Keratinocyte (primary cell): ENCODE results near the gene MS4A8. TPM values are rescaled to one million over a fixed set of nuclear protein-coding genes. Genes with fewer than 3 reads are reported as not detected.

Experiments
- DNase-seq: peaks from one replicate; pipeline ENCODE4 v3.0.0-alpha.2; 2011; ENCODE audit warnings: low read depth, missing footprints, low spot score
- FAIRE-seq: peaks from 2 replicates; lab custom pipeline; 2011; peaks lifted over from hg19 to GRCh38; lab: Jason Lieb, UNC
- H2AFZ ChIP-seq: 2 replicates; pipeline ENCODE4 v1.6.0; 2012; ENCODE audit warnings: low read length, control low read depth, inconsistent platforms; ENCODE audit not compliant: control insufficient read depth
- H3K27ac ChIP-seq: 2 replicates; pipeline ENCODE4 v1.5.1; 2011; ENCODE audit warnings: low read length; ENCODE audit not compliant: control insufficient read depth, insufficient read depth
- H3K27me3 ChIP-seq: 3 replicates; pipeline ENCODE4 v1.6.0; 2011; ENCODE audit warnings: low read length; ENCODE audit not compliant: control insufficient read depth, insufficient read depth; ENCODE audit errors: extremely low read depth
- H3K36me3 ChIP-seq, 2 experiments: 2 replicates in 1 of 2; 3 replicates in 1 of 2; pipeline ENCODE4 v1.5.1; 2011; ENCODE audit warnings: low read length in 2 of 2, mild to moderate bottlenecking in 1 of 2; ENCODE audit not compliant: control insufficient read depth in 2 of 2, insufficient read depth in 2 of 2; ENCODE audit errors: extremely low read depth in 1 of 2
- H3K4me1 ChIP-seq: 3 replicates; pipeline ENCODE4 v1.5.1; 2011; ENCODE audit warnings: low read length; ENCODE audit not compliant: control insufficient read depth, insufficient read depth; ENCODE audit errors: extremely low read depth
- H3K4me2 ChIP-seq: 3 replicates; pipeline ENCODE4 v1.6.0; 2011; ENCODE audit warnings: low read depth, low read length; ENCODE audit not compliant: control insufficient read depth, insufficient read depth; ENCODE audit errors: extremely low read depth
- H3K4me3 ChIP-seq, 3 experiments: fragments of 200-600 bp in 1 of 3; sonication (generic) in 1 of 3; 2 replicates in 2 of 3; 3 replicates in 1 of 3; pipeline ENCODE4 v1.5.1; 2011 to 2016; ENCODE audit warnings: low read length in 3 of 3, mild to moderate bottlenecking in 3 of 3, control low read depth in 2 of 3, inconsistent platforms in 1 of 3, low read depth in 1 of 3, mixed read lengths in 1 of 3, mixed run types in 1 of 3, moderate library complexity in 1 of 3; ENCODE audit not compliant: control insufficient read depth in 2 of 3, insufficient read depth in 2 of 3; ENCODE audit errors: extremely low read depth in 1 of 3
- H3K79me2 ChIP-seq: 2 replicates; pipeline ENCODE4 v1.6.0; 2012; ENCODE audit warnings: low read length; ENCODE audit not compliant: control insufficient read depth, insufficient read depth
- H3K9ac ChIP-seq: 3 replicates; pipeline ENCODE4 v1.6.0; 2011; ENCODE audit warnings: low read length; ENCODE audit not compliant: control insufficient read depth, insufficient read depth; ENCODE audit errors: extremely low read depth
- H3K9me1 ChIP-seq: 3 replicates; pipeline ENCODE4 v1.6.0; 2011; ENCODE audit warnings: low read length; ENCODE audit not compliant: control insufficient read depth, insufficient read depth; ENCODE audit errors: extremely low read depth
- H3K9me3 ChIP-seq: 2 replicates; pipeline ENCODE4 v1.5.1; 2012; ENCODE audit warnings: low read depth, low read length; ENCODE audit not compliant: control insufficient read depth
- H4K20me1 ChIP-seq: 3 replicates; pipeline ENCODE4 v1.6.0; 2011; ENCODE audit warnings: low read length; ENCODE audit not compliant: control insufficient read depth, insufficient read depth; ENCODE audit errors: extremely low read depth
- EZH2 ChIP-seq: IDR thresholded peaks from one replicate; pipeline ENCODE4 v1.6.1; 2012; ENCODE audit warnings: inconsistent platforms, mild to moderate bottlenecking, low read length, moderate library complexity
- dilution Hi-C: fragments of 300-500 bp; cut with MboI; formaldehyde crosslinking; loops from one replicate; pipeline ENCODE4 v1.7.0; 2020; ENCODE audit warnings: low sequenced_read_pairs; ENCODE audit not compliant: extremely low pct_ligation_motif_present
- polyA plus RNA-seq, 5 experiments: library from polyadenylated mRNA; depleted of rRNA in 3 of 5; stranded (reverse) in 3 of 5; stranded (forward) in 1 of 5; unstranded in 1 of 5; fragments of >200 nt; gene quantifications; 1 replicate in 1 of 5; 2 replicates in 3 of 5; 3 replicates in 1 of 5; pipeline versions ENCODE4 v1.2.1 to v1.2.3, GENCODE V29; 2011 to 2012; ENCODE audit warnings: missing spikeins in 2 of 5, low read depth in 1 of 5, low replicate concordance in 1 of 5
- TF ChIP-seq, protein P1 (sequence below), 3 experiments: IDR thresholded peaks in 1 of 3; conservative IDR thresholded peaks in 1 of 3; optimal IDR thresholded peaks in 1 of 3; 2 replicates in 2 of 3; 3 replicates in 1 of 3; pipeline versions ENCODE3 to v1.5.1; 2011; ENCODE audit warnings: low read length in 3 of 3, mild to moderate bottlenecking in 3 of 3, moderate library complexity in 2 of 3, control low read depth in 1 of 3, inconsistent platforms in 1 of 3; ENCODE audit not compliant: insufficient read depth in 2 of 3; ENCODE audit errors: extremely low read depth in 1 of 3

MS4A8 gene
- polyA plus RNA-seq, 1 donor (not counting 4 experiments of a cell fraction or from before 2014, with no cell fraction given): not detected

DNA sequence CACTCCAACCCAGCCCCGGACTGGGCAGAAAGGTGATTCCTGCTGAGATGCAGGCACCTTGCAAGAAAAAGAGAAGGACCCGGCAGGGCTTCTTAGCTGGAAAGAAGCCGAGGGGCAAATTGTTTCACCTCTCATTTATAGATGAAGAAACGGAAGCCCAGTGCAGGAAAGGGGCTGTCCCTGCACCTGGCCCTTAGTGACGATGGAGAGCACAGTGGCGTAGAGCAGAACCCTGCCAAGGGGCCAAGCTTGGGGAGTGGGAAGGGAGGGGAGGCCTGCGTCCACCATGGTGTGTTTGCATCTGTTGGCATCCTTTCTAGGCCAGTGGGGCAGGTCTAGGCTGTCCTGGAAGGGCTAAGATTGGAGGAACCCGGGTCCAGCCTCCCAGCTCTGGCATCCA lies 49.4 kb downstream of the MS4A8 start:
- dilution Hi-C loops: no loop called here
- H3K9me3 ChIP-seq: peaks cover 5% of the 10 kb centered on the region
- no peak overlapping the region for H3K4me3 ChIP-seq
- no peak overlapping the region for H3K4me2 ChIP-seq
- DNase-seq (no peak), FAIRE-seq (no peak)
- H4K20me1 ChIP-seq: no peaks in the 10 kb centered on the region
- no peaks in the 10 kb centered on the region for H3K27me3 ChIP-seq
- H3K4me1 ChIP-seq: no peaks in the 10 kb centered on the region
- no peaks in the 10 kb centered on the region for H3K36me3 ChIP-seq
- no peak overlapping the region for H2AFZ ChIP-seq
- H3K27ac ChIP-seq: no peak overlapping the region
- no peak overlapping the region for H3K9ac ChIP-seq
- no peaks in the 10 kb centered on the region for H3K9me1 ChIP-seq
- no peaks in the 10 kb centered on the region for H3K79me2 ChIP-seq
- TF ChIP-seq, protein P1, sequence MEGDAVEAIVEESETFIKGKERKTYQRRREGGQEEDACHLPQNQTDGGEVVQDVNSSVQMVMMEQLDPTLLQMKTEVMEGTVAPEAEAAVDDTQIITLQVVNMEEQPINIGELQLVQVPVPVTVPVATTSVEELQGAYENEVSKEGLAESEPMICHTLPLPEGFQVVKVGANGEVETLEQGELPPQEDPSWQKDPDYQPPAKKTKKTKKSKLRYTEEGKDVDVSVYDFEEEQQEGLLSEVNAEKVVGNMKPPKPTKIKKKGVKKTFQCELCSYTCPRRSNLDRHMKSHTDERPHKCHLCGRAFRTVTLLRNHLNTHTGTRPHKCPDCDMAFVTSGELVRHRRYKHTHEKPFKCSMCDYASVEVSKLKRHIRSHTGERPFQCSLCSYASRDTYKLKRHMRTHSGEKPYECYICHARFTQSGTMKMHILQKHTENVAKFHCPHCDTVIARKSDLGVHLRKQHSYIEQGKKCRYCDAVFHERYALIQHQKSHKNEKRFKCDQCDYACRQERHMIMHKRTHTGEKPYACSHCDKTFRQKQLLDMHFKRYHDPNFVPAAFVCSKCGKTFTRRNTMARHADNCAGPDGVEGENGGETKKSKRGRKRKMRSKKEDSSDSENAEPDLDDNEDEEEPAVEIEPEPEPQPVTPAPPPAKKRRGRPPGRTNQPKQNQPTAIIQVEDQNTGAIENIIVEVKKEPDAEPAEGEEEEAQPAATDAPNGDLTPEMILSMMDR (optimal IDR thresholded peaks at IDR 0.05 in 1 of 3, IDR thresholded peaks at IDR 0.05 in 1 of 3, conservative IDR thresholded peaks at IDR 0.05 in 1 of 3; ENCODE audit: extremely low read depth in 1 of 3, insufficient read depth in 2 of 3, low read length in 3 of 3): no peak
- TF ChIP-seq EZH2: no peak

DNA sequence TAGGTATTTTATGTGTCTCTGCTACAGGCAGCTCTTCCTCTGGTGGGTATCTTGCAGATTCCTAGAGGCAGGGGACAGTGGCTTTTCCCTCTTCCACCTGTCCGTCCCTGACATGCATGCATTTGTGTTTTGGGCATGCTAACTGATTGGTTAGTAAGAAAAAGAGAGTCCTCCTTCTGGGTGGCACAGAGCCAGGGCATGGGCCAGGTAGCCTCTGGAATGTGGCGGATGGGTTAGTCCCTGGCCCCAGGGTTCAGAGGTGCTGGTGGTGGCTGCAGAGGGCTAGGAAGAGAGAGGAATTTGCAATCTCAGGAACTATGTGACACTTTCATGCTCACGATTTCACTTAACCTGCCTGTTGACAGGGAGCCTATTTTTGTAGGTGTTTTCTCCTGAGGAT lies 51.5 kb downstream of the MS4A8 start:
- TF ChIP-seq, protein P1 (optimal IDR thresholded peaks at IDR 0.05 in 1 of 3, IDR thresholded peaks at IDR 0.05 in 1 of 3, conservative IDR thresholded peaks at IDR 0.05 in 1 of 3; ENCODE audit: extremely low read depth in 1 of 3, insufficient read depth in 2 of 3, low read length in 3 of 3): no peak
- no peak for TF ChIP-seq EZH2
- H3K79me2 ChIP-seq: no peaks in the 10 kb centered on the region
- dilution Hi-C loops: no loop called here
- FAIRE-seq (no peak), DNase-seq (no peak)
- no peaks in the 10 kb centered on the region for H3K36me3 ChIP-seq
- H3K9me1 ChIP-seq: no peaks in the 10 kb centered on the region
- H3K4me2 ChIP-seq: no peak overlapping the region
- no peak overlapping the region for H3K4me3 ChIP-seq
- no peaks in the 10 kb centered on the region for H4K20me1 ChIP-seq
- H3K27me3 ChIP-seq: no peaks in the 10 kb centered on the region
- no peaks in the 10 kb centered on the region for H3K4me1 ChIP-seq
- H3K9ac ChIP-seq: no peak overlapping the region
- no peak overlapping the region for H2AFZ ChIP-seq
- H3K9me3 ChIP-seq: peaks cover 5% of the 10 kb centered on the region
- no peak overlapping the region for H3K27ac ChIP-seq
